ENCODE results near the gene SF3A2. TPM values are rescaled to one million over a fixed set of nuclear protein-coding genes. Genes with fewer than 3 reads are reported as not detected.

SF3A2 gene
- total RNA-seq, 4 donors from 2014 or later, result 21.4 to 84.0 (median 51.8) TPM

DNA sequence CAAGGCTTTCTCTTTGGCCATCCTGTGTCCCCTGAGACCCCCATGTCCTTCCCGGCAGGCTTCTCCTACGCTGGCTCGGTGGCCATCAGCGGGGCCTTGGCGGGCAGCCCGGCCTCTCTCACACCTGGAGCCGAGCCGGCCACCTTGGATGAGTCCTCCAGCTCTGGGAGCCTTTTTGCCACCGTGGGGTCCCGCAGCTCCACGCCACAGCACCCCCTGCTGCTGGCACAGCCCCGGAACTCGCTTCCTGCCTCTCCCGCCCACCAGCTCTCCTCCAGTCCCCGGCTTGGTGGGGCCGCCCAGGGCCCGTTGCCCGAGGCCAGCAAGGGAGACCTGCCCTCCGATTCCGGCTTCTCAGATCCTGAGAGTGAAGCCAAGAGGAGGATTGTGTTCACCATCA lies 14.7 kb upstream of the SF3A2 start:
- Histone ChIP-seq H3K36me3 (peaks cover 4 to 88% (median 9%) of the 10 kb centered on the region in 3 donors), H3K27ac (peak overlapping the region; percentile 24 to 88 (median 70)), H3K4me3 (no peak overlapping the region), H3K9me3 (no peaks in the 10 kb centered on the region), H3K27me3 (no peaks in the 10 kb centered on the region), H3K4me1 (peaks cover 0 to 28% (median 19%) of the 10 kb centered on the region in 4 donors)
- no peak for DNase-seq (ENCODE audit: low spot score in 2 of 2)
- 46 to 79% methylated on average over 12 to 13 of the region's 20 CpGs for WGBS, 2 donors
- no peak for TF ChIP-seq POLR2A (IDR thresholded peaks at IDR 0.05)
- TF ChIP-seq, protein P1, sequence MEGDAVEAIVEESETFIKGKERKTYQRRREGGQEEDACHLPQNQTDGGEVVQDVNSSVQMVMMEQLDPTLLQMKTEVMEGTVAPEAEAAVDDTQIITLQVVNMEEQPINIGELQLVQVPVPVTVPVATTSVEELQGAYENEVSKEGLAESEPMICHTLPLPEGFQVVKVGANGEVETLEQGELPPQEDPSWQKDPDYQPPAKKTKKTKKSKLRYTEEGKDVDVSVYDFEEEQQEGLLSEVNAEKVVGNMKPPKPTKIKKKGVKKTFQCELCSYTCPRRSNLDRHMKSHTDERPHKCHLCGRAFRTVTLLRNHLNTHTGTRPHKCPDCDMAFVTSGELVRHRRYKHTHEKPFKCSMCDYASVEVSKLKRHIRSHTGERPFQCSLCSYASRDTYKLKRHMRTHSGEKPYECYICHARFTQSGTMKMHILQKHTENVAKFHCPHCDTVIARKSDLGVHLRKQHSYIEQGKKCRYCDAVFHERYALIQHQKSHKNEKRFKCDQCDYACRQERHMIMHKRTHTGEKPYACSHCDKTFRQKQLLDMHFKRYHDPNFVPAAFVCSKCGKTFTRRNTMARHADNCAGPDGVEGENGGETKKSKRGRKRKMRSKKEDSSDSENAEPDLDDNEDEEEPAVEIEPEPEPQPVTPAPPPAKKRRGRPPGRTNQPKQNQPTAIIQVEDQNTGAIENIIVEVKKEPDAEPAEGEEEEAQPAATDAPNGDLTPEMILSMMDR (IDR thresholded peaks at IDR 0.05), result peak in 1 of 5 experiments; percentile 24

DNA sequence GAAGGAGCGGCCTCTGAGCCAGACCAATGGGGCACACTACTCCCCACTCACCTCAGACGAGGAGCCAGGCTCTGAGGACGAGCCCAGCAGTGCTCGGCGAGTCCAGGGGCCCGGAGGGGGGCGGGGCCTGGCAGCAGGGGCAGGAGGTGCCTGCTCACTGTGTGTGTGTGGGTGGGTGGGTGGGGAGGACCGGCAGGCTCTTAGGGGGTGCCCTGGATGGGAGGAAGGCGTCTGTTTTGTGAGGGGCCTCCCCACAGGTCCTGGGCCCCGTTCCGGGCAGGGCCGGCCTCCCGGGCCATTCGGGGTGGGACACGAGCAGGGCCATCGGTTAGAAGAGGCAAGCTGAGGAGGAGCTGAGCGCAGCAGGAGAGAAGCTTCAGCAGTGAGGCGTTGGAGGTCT lies 13.2 kb upstream of the SF3A2 start:
- peaks cover 2 to 89% (median 9%) of the 10 kb centered on the region in 3 donors for H3K36me3 ChIP-seq

GRCh38 chr19:2223959-2224358 lies 12.7 kb upstream of the SF3A2 start:
- Histone ChIP-seq H3K4me3 (no peak overlapping the region), H3K36me3 (peaks cover 2 to 89% (median 9%) of the 10 kb centered on the region in 3 donors)

More for the DNA sequence above, 13.2 kb upstream of the SF3A2 start:
- H3K4me1 ChIP-seq, result peaks cover 0 to 28% (median 19%) of the 10 kb centered on the region in 4 donors
- no peak for TF ChIP-seq EP300 (IDR thresholded peaks at IDR 0.05)
- TF ChIP-seq POLR2A (IDR thresholded peaks at IDR 0.05), result no peak
- 76 to 90% methylated on average over 9 to 11 of the region's 18 CpGs for WGBS, 2 donors
- H3K4me3 ChIP-seq, result no peak overlapping the region
- no peak overlapping the region for H3K27ac ChIP-seq
- H3K27me3 ChIP-seq, result no peaks in the 10 kb centered on the region
- DNase-seq (ENCODE audit: low spot score in 2 of 2), result no peak
- no peaks in the 10 kb centered on the region for H3K9me3 ChIP-seq

GRCh38 chr19:2224754-2225349 lies 11.8 kb upstream of the SF3A2 start:
- Histone ChIP-seq H3K27ac (no peak overlapping the region), H3K4me1 (peaks cover 0 to 25% (median 19%) of the 10 kb centered on the region in 4 donors), H3K9me3 (no peaks in the 10 kb centered on the region), H3K27me3 (no peaks in the 10 kb centered on the region), H3K4me3 (no peak overlapping the region), H3K36me3 (peaks cover 2 to 89% (median 9%) of the 10 kb centered on the region in 3 donors)
- DNase-seq (ENCODE audit: low spot score in 2 of 2), result no peak
- TF ChIP-seq, protein P1 (IDR thresholded peaks at IDR 0.05), result no peak
- TF ChIP-seq POLR2A (IDR thresholded peaks at IDR 0.05) (no peak), EP300 (IDR thresholded peaks at IDR 0.05) (no peak)
- WGBS, 2 donors, result 84 to 85% methylated on average over 12 to 13 of the region's 13 CpGs

More at GRCh38 chr19:2223959-2224358, 12.7 kb upstream of the SF3A2 start:
- 89 to 90% methylated on average over 14 of the region's 14 CpGs for WGBS, 2 donors
- Histone ChIP-seq H3K27ac (no peak overlapping the region), H3K4me1 (peaks cover 0 to 28% (median 19%) of the 10 kb centered on the region in 4 donors), H3K9me3 (no peaks in the 10 kb centered on the region), H3K27me3 (no peaks in the 10 kb centered on the region)
- TF ChIP-seq, protein P1 (IDR thresholded peaks at IDR 0.05), result no peak
- DNase-seq (ENCODE audit: low spot score in 2 of 2), result no peak

DNA sequence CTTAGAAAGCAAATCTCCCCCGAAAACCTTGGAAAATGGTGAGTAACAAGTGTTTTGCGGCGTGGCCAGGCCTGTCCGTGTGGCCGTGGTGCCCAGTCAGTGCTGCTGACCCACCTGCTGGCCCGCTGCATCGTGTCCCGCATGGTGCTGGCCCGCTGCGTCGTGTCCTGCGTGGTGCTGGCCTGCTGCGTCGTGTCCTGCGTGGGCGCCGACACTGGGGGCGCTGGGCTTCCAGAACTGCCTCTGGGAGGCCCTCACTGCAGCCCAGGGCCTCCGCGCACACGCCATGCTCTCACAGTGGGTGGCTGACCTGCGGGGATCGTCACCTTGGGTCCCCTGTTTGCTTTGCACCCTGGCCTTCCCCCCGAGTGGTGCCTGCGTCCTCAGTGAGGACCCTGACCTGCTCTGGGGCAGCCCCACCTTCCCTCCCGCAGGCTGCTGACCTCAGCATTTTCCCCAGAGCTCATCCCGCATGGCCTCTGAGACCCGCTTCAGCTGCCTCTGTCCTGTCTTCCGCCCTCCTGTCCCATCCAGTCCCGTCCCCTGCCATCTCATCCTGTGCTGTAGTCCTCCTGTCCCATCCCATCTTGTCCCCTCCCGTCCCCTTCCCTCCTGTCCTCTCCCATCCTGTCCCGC lies 11.1 kb upstream of the SF3A2 start:
- Histone ChIP-seq H3K4me1 (peaks cover 0 to 18% (median 15%) of the 10 kb centered on the region in 4 donors), H3K9me3 (no peaks in the 10 kb centered on the region), H3K36me3 (peaks cover 2 to 89% (median 13%) of the 10 kb centered on the region in 3 donors), H3K4me3 (no peak overlapping the region), H3K27ac (no peak overlapping the region), H3K27me3 (no peaks in the 10 kb centered on the region)
- TF ChIP-seq EP300 (IDR thresholded peaks at IDR 0.05), result no peak
- DNase-seq (ENCODE audit: low spot score in 2 of 2), result no peak
- WGBS, 2 donors, result 93 to 94% methylated on average over 20 to 31 of the region's 32 CpGs
